ENCODE data around the gene TSFM.

The TSFM gene

GRCh38 chr12:57776247-57776587 lies 6.4 kb upstream of the TSFM start:
- no peak overlapping the region for H3K4me3 ChIP-seq (ENCODE audit: low read length)
- peaks cover 4% of the 10 kb centered on the region for H3K79me2 ChIP-seq (ENCODE audit: low read length)
- H3K27me3 ChIP-seq (ENCODE audit: low read depth, low read length) = no peaks in the 10 kb centered on the region
- H3K36me3 ChIP-seq (replicated peaks; ENCODE audit: low read depth, low read length) = peaks cover 3% of the 10 kb centered on the region
- H3K27ac ChIP-seq (ENCODE audit: low read length) = no peak overlapping the region
- H3K4me2 ChIP-seq (ENCODE audit: low read length) = no peak overlapping the region
- no peaks in the 10 kb centered on the region for H3K9me3 ChIP-seq (ENCODE audit: insufficient read depth, low read length)
- no peaks in the 10 kb centered on the region for H4K20me1 ChIP-seq (ENCODE audit: insufficient read depth, low read length)
- no peak overlapping the region for H3K9ac ChIP-seq (ENCODE audit: low read length)
- no peak overlapping the region for H2AFZ ChIP-seq (ENCODE audit: low read depth, low read length)
- H3K4me1 ChIP-seq (ENCODE audit: low read length) = peaks cover 5% of the 10 kb centered on the region; the same call in 1 of the 2 replicates
- no peak for TF ChIP-seq CTCF (IDR thresholded peaks at IDR 0.05; ENCODE audit: low read depth, low read length)
- no peak for TF ChIP-seq EZH2phosphoT487 (IDR thresholded peaks at IDR 0.05; ENCODE audit: low read depth)

GRCh38 chr12:57777367-57777766 lies 5.2 kb upstream of the TSFM start:
- no peaks in the 10 kb centered on the region for H3K9me3 ChIP-seq (ENCODE audit: insufficient read depth, low read length)
- no peak overlapping the region for H3K4me2 ChIP-seq (ENCODE audit: low read length)
- no peaks in the 10 kb centered on the region for H3K27me3 ChIP-seq (ENCODE audit: low read depth, low read length)
- no peaks in the 10 kb centered on the region for H4K20me1 ChIP-seq (ENCODE audit: insufficient read depth, low read length)
- peaks cover 3% of the 10 kb centered on the region for H3K36me3 ChIP-seq (replicated peaks; ENCODE audit: low read depth, low read length)
- no peak overlapping the region for H2AFZ ChIP-seq (ENCODE audit: low read depth, low read length)
- peaks cover 13% of the 10 kb centered on the region for H3K4me1 ChIP-seq (ENCODE audit: low read length)
- no peaks in the 10 kb centered on the region for H3K79me2 ChIP-seq (ENCODE audit: low read length)
- no peak overlapping the region for H3K4me3 ChIP-seq (ENCODE audit: low read length)
- TF ChIP-seq EZH2phosphoT487 (IDR thresholded peaks at IDR 0.05; ENCODE audit: low read depth) = no peak
- no peak for TF ChIP-seq CTCF (IDR thresholded peaks at IDR 0.05; ENCODE audit: low read depth, low read length)
- no peak overlapping the region for H3K27ac ChIP-seq (ENCODE audit: low read length)
- no peak overlapping the region for H3K9ac ChIP-seq (ENCODE audit: low read length)

- Histone ChIP-seq H3K9ac (ENCODE audit: low read length) (no peak overlapping the region), H3K9me3 (ENCODE audit: insufficient read depth, low read length) (no peaks in the 10 kb centered on the region), H3K27ac (ENCODE audit: low read length) (no peak overlapping the region), H3K4me3 (ENCODE audit: low read length) (no peak overlapping the region), H3K4me1 (ENCODE audit: low read length) (peaks cover 12% of the 10 kb centered on the region), H2AFZ (ENCODE audit: low read depth, low read length) (no peak overlapping the region), H3K27me3 (ENCODE audit: low read depth, low read length) (no peaks in the 10 kb centered on the region), H3K79me2 (ENCODE audit: low read length) (peaks cover 4% of the 10 kb centered on the region), H3K36me3 (replicated peaks; ENCODE audit: low read depth, low read length) (peaks cover 3% of the 10 kb centered on the region), H3K4me2 (ENCODE audit: low read length) (no peak overlapping the region), H4K20me1 (ENCODE audit: insufficient read depth, low read length) (no peaks in the 10 kb centered on the region)
- TF ChIP-seq EZH2phosphoT487 (IDR thresholded peaks at IDR 0.05; ENCODE audit: low read depth) = no peak
- no peak for TF ChIP-seq CTCF (IDR thresholded peaks at IDR 0.05; ENCODE audit: low read depth, low read length)
Measured at GRCh38 chr12:57777911-57778310, 4.7 kb upstream of the TSFM start.

- no peak overlapping the region for H3K4me3 ChIP-seq (ENCODE audit: low read length)
- H3K27ac ChIP-seq (ENCODE audit: low read length) = no peak overlapping the region
- H3K9me3 ChIP-seq (ENCODE audit: insufficient read depth, low read length) = no peaks in the 10 kb centered on the region
- no peaks in the 10 kb centered on the region for H4K20me1 ChIP-seq (ENCODE audit: insufficient read depth, low read length)
- no peak overlapping the region for H3K9ac ChIP-seq (ENCODE audit: low read length)
- H3K4me2 ChIP-seq (ENCODE audit: low read length) = no peak overlapping the region
- H3K27me3 ChIP-seq (ENCODE audit: low read depth, low read length) = no peaks in the 10 kb centered on the region
- peaks cover 13% of the 10 kb centered on the region for H3K4me1 ChIP-seq (ENCODE audit: low read length)
- no peak for TF ChIP-seq CTCF (IDR thresholded peaks at IDR 0.05; ENCODE audit: low read depth, low read length)
- no peak for TF ChIP-seq EZH2phosphoT487 (IDR thresholded peaks at IDR 0.05; ENCODE audit: low read depth)
- peaks cover 6% of the 10 kb centered on the region for H3K36me3 ChIP-seq (replicated peaks; ENCODE audit: low read depth, low read length)
- H2AFZ ChIP-seq (ENCODE audit: low read depth, low read length) = no peak overlapping the region
- H3K79me2 ChIP-seq (ENCODE audit: low read length) = peaks cover 19% of the 10 kb centered on the region
Measured at GRCh38 chr12:57779736-57780135, 2.9 kb upstream of the TSFM start.

Data from OCI-LY3 (cell line).